Stimulated activated CD4-positive, alpha-beta T cell treated with anti-CD3 and anti-CD28 coated beads, Interleukin-4, amount 100 ng/mL, for 24 hours (primary cell): ENCODE measurements around the gene CNTN2.
A peak's percentile ranks its signal among the peaks of the same experiment; 100 is the strongest.

ENCODE experiments used
- DNase-seq: peaks from one replicate; pipeline ENCODE4 v3.0.0-alpha.2; 2020

Gene CNTN2

GRCh38 chr1:205056956-205057568 is 14.1 kb downstream of the CNTN2 start:
- no peak for DNase-seq

- DNase-seq, result no peak
These were observed 15.0 kb downstream of the CNTN2 start for GRCh38 chr1:205057808-205058575.

GRCh38 chr1:205058853-205059252 is 15.8 kb downstream of the CNTN2 start:
- no peak for DNase-seq

GRCh38 chr1:205059660-205060059 is 16.6 kb downstream of the CNTN2 start:
- no peak for DNase-seq

GRCh38 chr1:205060746-205061145 is 17.7 kb downstream of the CNTN2 start:
- no peak for DNase-seq

GRCh38 chr1:205061227-205061626 is 18.2 kb downstream of the CNTN2 start:
- no peak for DNase-seq

- peak; percentile 68 for DNase-seq
These were observed 18.7 kb downstream of the CNTN2 start for GRCh38 chr1:205061665-205062069.

- no peak for DNase-seq
These were observed 19.3 kb downstream of the CNTN2 start for GRCh38 chr1:205062319-205062718.

- DNase-seq, result no peak
These were observed 19.9 kb downstream of the CNTN2 start for GRCh38 chr1:205062895-205063294.

- no peak for DNase-seq
These were observed 21.3 kb downstream of the CNTN2 start for GRCh38 chr1:205064301-205064700.

GRCh38 chr1:205064741-205065316 is 21.8 kb downstream of the CNTN2 start:
- no peak for DNase-seq

- DNase-seq, result no peak
These were observed 22.7 kb downstream of the CNTN2 start for GRCh38 chr1:205065666-205066065.

- no peak for DNase-seq
These were observed 23.3 kb downstream of the CNTN2 start for GRCh38 chr1:205066141-205066818.

- no peak for DNase-seq
These were observed 24.0 kb downstream of the CNTN2 start for GRCh38 chr1:205067031-205067430.

- no peak for DNase-seq
These were observed 25.0 kb downstream of the CNTN2 start for GRCh38 chr1:205068001-205068400.

GRCh38 chr1:205068457-205069040 is 25.5 kb downstream of the CNTN2 start:
- no peak for DNase-seq

- no peak for DNase-seq
These were observed 26.5 kb downstream of the CNTN2 start for GRCh38 chr1:205069371-205070125.

GRCh38 chr1:205071028-205071409 is 28.0 kb downstream of the CNTN2 start:
- no peak for DNase-seq

GRCh38 chr1:205071801-205072200 is 28.8 kb downstream of the CNTN2 start:
- DNase-seq, result no peak

- DNase-seq, result no peak
These were observed 29.3 kb downstream of the CNTN2 start for GRCh38 chr1:205072286-205072685.

- DNase-seq, result no peak
These were observed 29.9 kb downstream of the CNTN2 start for GRCh38 chr1:205072881-205073280.

GRCh38 chr1:205073511-205073910 is 30.5 kb downstream of the CNTN2 start:
- no peak for DNase-seq

- no peak for DNase-seq
These were observed 31.1 kb downstream of the CNTN2 start for GRCh38 chr1:205074084-205074483.
